NCI-H748 (cell line): ENCODE measurements around the gene HSPD1.

Experiments
- DNase-seq: peaks from one replicate; lab custom pipeline; 2025; ENCODE audit not compliant: unreplicated experiment; lab: John Stamatoyannopoulos, UW

HSPD1 gene

GRCh38 chr2:197499594-197500502 lies at the start of gene HSPD1, which contains the start of gene HSPE1:
Gene HSPD1 (minus strand): TSS chr2:197499840. CDS start chr2:197498848, 992 bp downstream.
Gene HSPE1 (plus strand): TSS chr2:197500379. CDS start chr2:197500437, 58 bp downstream.
- DNase-seq = peak; percentile 100

- DNase-seq = no peak
These were observed 48.9 kb upstream of the HSPD1 start for GRCh38 chr2:197548582-197548981.

- no peak for DNase-seq
These were observed 47.7 kb upstream of the HSPD1 start for GRCh38 chr2:197547163-197547900.

- DNase-seq = no peak
These were observed 43.6 kb upstream of the HSPD1 start for GRCh38 chr2:197543206-197543605.

GRCh38 chr2:197539734-197540133 lies 40.1 kb upstream of the HSPD1 start:
- DNase-seq = no peak

- DNase-seq = no peak
These were observed 38.8 kb upstream of the HSPD1 start for GRCh38 chr2:197538412-197538811.

- DNase-seq = no peak
These were observed 17.5 kb upstream of the HSPD1 start for GRCh38 chr2:197517150-197517549.

GRCh38 chr2:197516393-197516761 lies 16.7 kb upstream of the HSPD1 start:
- peak; percentile 78 for DNase-seq

- peak; percentile 98 for DNase-seq
These were observed 16.2 kb upstream of the HSPD1 start, which contains the start of gene MOB4 for GRCh38 chr2:197515739-197516392. Gene MOB4 (plus strand): TSS chr2:197516066. CDS start chr2:197516087, 21 bp downstream.

GRCh38 chr2:197515315-197515738 lies 15.7 kb upstream of the HSPD1 start:
- peak; percentile 82 for DNase-seq

GRCh38 chr2:197514754-197515153 lies 15.1 kb upstream of the HSPD1 start:
- DNase-seq = peak; percentile 33

- DNase-seq = no peak
These were observed 14.3 kb upstream of the HSPD1 start for GRCh38 chr2:197513915-197514314.

- no peak for DNase-seq
These were observed 7.0 kb upstream of the HSPD1 start for GRCh38 chr2:197506658-197507057.

GRCh38 chr2:197504512-197504911 lies 4.9 kb upstream of the HSPD1 start:
- no peak for DNase-seq

GRCh38 chr2:197504000-197504399 lies 4.4 kb upstream of the HSPD1 start:
- DNase-seq = no peak

GRCh38 chr2:197502685-197503084 lies 3.0 kb upstream of the HSPD1 start:
- DNase-seq = no peak

- DNase-seq = no peak
These were observed 2.6 kb upstream of the HSPD1 start for GRCh38 chr2:197502201-197502600.

- peak; percentile 83 for DNase-seq
These were observed 977 bp upstream of the HSPD1 start for GRCh38 chr2:197500503-197501131.

GRCh38 chr2:197498937-197499593 lies 575 bp downstream of the HSPD1 start:
- peak; percentile 89 for DNase-seq

GRCh38 chr2:197498235-197498936 lies 1.3 kb downstream of the HSPD1 start:
- no peak for DNase-seq
